Measurements from ENCODE around the gene RPL22L1.

- TF ChIP-seq CTCF (IDR thresholded peaks at IDR 0.05; ENCODE audit: low read depth, low read length), result no peak
- TF ChIP-seq, protein P1, sequence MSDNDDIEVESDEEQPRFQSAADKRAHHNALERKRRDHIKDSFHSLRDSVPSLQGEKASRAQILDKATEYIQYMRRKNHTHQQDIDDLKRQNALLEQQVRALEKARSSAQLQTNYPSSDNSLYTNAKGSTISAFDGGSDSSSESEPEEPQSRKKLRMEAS (IDR thresholded peaks at IDR 0.05; ENCODE audit: low read depth, low read length), result no peak
Measured at GRCh38 chr3:170863816-170864215, 6.2 kb downstream of the RPL22L1 start.
